Keratinocyte (primary cell): Measurements from ENCODE around the gene PPP5C.

ENCODE experiments used
- EZH2 ChIP-seq: IDR thresholded peaks from one replicate; pipeline ENCODE4 v1.6.1; 2012; ENCODE audit warnings: inconsistent platforms, mild to moderate bottlenecking, low read length, moderate library complexity
- TF ChIP-seq, protein P1 (sequence below), 3 experiments: IDR thresholded peaks in 1 of 3; conservative IDR thresholded peaks in 1 of 3; optimal IDR thresholded peaks in 1 of 3; 2 replicates in 2 of 3; 3 replicates in 1 of 3; pipeline versions ENCODE3 to v1.5.1; 2011; ENCODE audit warnings: low read length in 3 of 3, mild to moderate bottlenecking in 3 of 3, moderate library complexity in 2 of 3, control low read depth in 1 of 3, inconsistent platforms in 1 of 3; ENCODE audit not compliant: insufficient read depth in 2 of 3; ENCODE audit errors: extremely low read depth in 1 of 3

DNA sequence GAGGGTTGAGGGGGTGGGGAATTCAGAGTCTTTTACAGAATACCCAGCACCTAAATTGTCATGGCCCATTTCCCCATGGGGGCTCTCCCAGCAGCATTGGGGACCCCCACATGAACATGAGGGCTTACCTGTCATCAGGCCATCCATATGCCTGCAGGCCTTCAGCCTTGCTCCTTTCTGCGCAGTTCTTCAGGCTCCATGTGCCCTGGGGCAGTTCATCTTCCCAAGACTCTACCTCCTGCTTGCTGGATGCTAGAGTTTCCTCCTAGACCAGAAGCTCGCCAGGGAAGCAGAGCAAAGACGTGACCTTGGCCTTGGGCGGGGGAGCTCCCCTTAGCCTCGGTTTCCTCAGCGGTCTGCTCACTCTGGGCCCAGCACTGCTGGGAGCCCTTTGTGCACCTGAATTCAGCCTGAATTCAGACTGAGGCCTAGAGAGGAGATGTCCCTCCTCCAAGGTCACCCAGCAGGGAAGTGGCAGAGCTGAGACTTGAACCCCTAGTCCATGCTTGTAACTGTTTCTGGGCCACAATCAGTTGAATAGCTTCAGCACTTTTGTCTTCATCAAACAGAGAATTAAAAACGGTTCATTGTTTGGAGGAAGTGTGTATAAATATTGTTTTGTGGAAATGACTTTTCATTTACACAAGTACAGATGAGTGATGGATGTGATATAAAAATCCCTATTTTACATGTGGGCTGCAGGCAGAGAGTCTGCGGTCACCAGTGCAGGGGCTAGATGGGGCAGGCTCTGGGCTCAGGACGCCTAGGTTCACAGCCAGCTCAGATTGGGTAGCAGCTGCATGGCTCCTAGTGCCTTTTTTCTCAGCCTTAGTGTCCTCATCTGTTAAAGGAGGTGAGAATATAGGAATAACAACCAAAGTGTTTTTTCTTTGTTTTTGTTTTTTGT is 9.5 kb downstream of the PPP5C start:
- TF ChIP-seq, protein P1, sequence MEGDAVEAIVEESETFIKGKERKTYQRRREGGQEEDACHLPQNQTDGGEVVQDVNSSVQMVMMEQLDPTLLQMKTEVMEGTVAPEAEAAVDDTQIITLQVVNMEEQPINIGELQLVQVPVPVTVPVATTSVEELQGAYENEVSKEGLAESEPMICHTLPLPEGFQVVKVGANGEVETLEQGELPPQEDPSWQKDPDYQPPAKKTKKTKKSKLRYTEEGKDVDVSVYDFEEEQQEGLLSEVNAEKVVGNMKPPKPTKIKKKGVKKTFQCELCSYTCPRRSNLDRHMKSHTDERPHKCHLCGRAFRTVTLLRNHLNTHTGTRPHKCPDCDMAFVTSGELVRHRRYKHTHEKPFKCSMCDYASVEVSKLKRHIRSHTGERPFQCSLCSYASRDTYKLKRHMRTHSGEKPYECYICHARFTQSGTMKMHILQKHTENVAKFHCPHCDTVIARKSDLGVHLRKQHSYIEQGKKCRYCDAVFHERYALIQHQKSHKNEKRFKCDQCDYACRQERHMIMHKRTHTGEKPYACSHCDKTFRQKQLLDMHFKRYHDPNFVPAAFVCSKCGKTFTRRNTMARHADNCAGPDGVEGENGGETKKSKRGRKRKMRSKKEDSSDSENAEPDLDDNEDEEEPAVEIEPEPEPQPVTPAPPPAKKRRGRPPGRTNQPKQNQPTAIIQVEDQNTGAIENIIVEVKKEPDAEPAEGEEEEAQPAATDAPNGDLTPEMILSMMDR (optimal IDR thresholded peaks at IDR 0.05 in 1 of 3, IDR thresholded peaks at IDR 0.05 in 1 of 3, conservative IDR thresholded peaks at IDR 0.05 in 1 of 3; ENCODE audit: extremely low read depth in 1 of 3, insufficient read depth in 2 of 3, low read length in 3 of 3): no peak
- TF ChIP-seq EZH2: no peak
